Left lung (tissue), 10 donors: ENCODE measurements around the gene SLC38A8. TPM values are rescaled to one million over a fixed set of nuclear protein-coding genes. Genes with fewer than 3 reads are reported as not detected.

Experiments used
- ATAC-seq: fragments of 200-7000 bp; cut with Tn5 transposase; one replicate; pipeline ENCODE4 v1.9.1; 2020; ENCODE audit warnings: moderate library complexity
- DNase-seq, 4 donors: peaks; one replicate each; pipeline ENCODE4 v3.0.0-alpha.2; 2013 to 2020
- H3K27ac ChIP-seq, 2 donors: fragments of 200-600 bp; sonication (generic) in 1 of 2; one replicate each; pipeline versions ENCODE4 v1.5.0 to v1.8.0; 2020 to 2021
- H3K27me3 ChIP-seq, 2 donors: fragments of 200-600 bp; sonication (generic) in 1 of 2; one replicate each; pipeline versions ENCODE4 v1.5.0 to v1.8.0; 2020 to 2021
- H3K36me3 ChIP-seq, 2 donors: fragments of 200-600 bp; sonication (generic) in 1 of 2; one replicate each; pipeline versions ENCODE4 v1.5.0 to v1.8.0; 2020 to 2021
- H3K4me1 ChIP-seq, 2 donors: fragments of 200-600 bp; one replicate each; pipeline ENCODE4 v1.8.0; 2021
- H3K4me3 ChIP-seq, 2 donors: fragments of 200-600 bp; sonication (generic) in 1 of 2; one replicate each; pipeline versions ENCODE4 v1.5.0 to v1.8.0; 2020 to 2021; ENCODE audit warnings: mild to moderate bottlenecking in 1 of 2
- H3K9me3 ChIP-seq, 2 donors: fragments of 200-600 bp; sonication (generic) in 1 of 2; one replicate each; pipeline versions ENCODE4 v1.5.0 to v1.8.0; 2020 to 2021
- intact Hi-C, 2 donors: fragments of 100-400 bp; cut with DNase I; formaldehyde crosslinking; loops; one replicate each; pipeline versions ENCODE4 v1.11.2 to v1.14.2; 2022
- polyA plus RNA-seq, 6 donors: library from polyadenylated mRNA; unstranded; fragments of 120-200 nt; gene quantifications; one replicate each; pipeline ENCODE4 v1.2.1, GENCODE V29; 2013; ENCODE audit not compliant: insufficient read length in 6 of 6
- total RNA-seq, 2 donors: library from RNA; stranded (reverse); fragmentation: NEBNext Ultra II Directional; extraction: Animal tissue kit (Norgen Biotek cat#: 25700); gene quantifications; one replicate each; pipeline ENCODE4 v1.2.1, GENCODE V29; 2021
- TF ChIP-seq, protein P1 (sequence below), 2 donors: fragments of 200-600 bp; sonication (generic) in 1 of 2; IDR thresholded peaks; one replicate each; pipeline versions ENCODE4 v1.5.0 to v1.8.0; 2021; ENCODE audit warnings: antibody characterized with exemption in 2 of 2
- donor health status: DM: no; HTN: yes; CAD: no.
- donor health status: DM: no; HTN: no; CAD: no.

The SLC38A8 gene
- total and polyA plus RNA-seq, 8 donors: 0.65 TPM; not detected in 7

DNA sequence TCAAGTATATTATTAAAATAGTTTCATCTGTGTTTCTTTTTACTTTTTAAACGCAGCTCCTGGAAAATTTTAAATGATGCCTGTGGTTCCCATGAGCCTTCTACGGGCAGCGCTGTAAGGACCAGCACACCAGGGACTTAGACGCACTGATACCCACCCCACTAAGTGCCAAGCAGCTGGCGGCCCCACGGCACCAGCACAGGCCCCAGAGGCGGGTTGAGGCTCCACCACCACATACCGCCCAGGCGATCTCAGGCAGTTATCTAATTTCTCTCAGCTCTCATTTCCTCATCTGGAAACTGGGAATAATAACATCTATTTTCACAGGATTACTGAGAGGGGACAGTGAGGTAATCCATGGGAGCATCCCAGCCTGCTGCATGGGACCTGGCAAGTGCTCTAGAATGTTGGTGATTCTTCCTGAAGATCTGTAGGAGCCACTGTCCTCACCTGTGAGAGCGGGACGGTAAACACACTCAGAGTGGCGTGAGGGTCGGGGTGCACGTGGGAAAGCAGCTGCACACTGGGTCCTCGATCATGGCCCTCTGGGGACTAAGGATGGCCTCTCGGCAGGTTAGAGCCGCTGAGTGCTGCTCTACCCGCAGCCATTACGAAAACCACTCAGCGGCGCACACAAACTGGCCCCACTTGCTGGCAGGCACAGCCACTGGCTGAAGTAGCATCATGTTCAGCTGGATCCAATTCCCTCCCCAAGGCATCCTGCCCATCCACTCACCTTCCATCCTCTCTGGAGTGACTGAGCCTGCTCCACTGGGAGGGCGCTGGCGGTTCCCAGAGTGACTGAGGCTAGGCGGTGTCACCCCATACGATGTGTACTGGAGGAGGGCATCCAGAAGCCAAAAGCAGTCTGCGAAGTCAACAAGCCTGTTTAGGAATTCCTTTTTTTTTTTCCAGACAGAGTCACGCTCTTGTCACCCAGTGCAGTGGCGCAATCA lies 17.6 kb upstream of the SLC38A8 start:
- no peak for ATAC-seq
- peaks cover 0 to 97% of the 10 kb centered on the region in 2 donors for H3K36me3 ChIP-seq
- no peak overlapping the region for H3K27ac ChIP-seq
- no peak overlapping the region for H3K4me3 ChIP-seq
- no peaks in the 10 kb centered on the region for H3K9me3 ChIP-seq
- H3K4me1 ChIP-seq: peaks cover 0 to 4% of the 10 kb centered on the region in 2 donors
- DNase-seq: no peak
- H3K27me3 ChIP-seq: no peaks in the 10 kb centered on the region
- intact Hi-C loops: loop anchor here in 1 of 2 donors (5.0 kb wide), 1 partner anchor 93 kb away; the partner anchor contains the start of gene NECAB2
- TF ChIP-seq, protein P1, sequence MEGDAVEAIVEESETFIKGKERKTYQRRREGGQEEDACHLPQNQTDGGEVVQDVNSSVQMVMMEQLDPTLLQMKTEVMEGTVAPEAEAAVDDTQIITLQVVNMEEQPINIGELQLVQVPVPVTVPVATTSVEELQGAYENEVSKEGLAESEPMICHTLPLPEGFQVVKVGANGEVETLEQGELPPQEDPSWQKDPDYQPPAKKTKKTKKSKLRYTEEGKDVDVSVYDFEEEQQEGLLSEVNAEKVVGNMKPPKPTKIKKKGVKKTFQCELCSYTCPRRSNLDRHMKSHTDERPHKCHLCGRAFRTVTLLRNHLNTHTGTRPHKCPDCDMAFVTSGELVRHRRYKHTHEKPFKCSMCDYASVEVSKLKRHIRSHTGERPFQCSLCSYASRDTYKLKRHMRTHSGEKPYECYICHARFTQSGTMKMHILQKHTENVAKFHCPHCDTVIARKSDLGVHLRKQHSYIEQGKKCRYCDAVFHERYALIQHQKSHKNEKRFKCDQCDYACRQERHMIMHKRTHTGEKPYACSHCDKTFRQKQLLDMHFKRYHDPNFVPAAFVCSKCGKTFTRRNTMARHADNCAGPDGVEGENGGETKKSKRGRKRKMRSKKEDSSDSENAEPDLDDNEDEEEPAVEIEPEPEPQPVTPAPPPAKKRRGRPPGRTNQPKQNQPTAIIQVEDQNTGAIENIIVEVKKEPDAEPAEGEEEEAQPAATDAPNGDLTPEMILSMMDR (IDR thresholded peaks at IDR 0.05): no peak

DNA sequence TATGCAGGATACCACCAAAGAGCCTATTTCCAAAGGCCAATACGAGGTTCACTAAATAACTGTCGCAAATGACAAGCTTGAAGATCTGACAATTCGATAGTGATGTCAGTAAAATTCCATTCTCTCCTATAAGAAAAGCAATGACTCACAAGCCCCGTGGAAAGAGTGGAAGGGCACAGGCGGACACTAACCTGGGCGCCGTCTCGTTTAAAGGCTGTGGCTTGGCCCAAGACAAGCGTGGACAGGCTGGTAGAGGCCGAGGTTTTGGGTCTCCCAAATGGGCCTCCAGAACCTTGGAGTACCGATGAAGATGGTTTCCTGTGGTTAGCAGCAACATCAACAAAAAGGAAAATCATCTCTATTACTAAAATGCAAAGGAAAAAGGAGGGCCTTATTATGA lies 16.5 kb upstream of the SLC38A8 start:
- Histone ChIP-seq H3K9me3 (no peaks in the 10 kb centered on the region), H3K4me3 (no peak overlapping the region), H3K4me1 (peaks cover 0 to 4% of the 10 kb centered on the region in 2 donors), H3K36me3 (peaks cover 0 to 97% of the 10 kb centered on the region in 2 donors), H3K27me3 (no peaks in the 10 kb centered on the region), H3K27ac (no peak overlapping the region)
- intact Hi-C loops: no loop called here
- ATAC-seq (no peak), DNase-seq (peak in 1 of 4 donors; percentile 19)
- TF ChIP-seq, protein P1 (IDR thresholded peaks at IDR 0.05): no peak

DNA sequence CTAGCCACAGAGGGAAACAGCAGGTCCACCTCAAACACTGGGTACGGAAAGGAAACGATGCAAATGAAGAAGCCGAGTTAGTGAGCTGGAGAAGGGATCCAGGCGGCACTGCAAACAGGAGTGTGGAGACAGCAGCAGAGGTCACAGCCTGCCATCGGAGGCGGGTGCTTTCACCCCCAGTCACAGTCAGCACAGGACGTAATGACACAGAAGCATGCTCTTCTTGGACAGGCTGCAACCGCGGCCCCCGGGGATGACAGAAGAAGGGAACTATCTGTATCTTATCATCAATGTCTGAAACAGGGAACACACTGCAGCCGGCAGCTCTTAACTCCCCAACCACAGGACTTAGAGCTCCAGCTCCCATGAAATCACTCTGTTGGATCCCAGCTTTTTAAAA lies 16.1 kb upstream of the SLC38A8 start:
- intact Hi-C loops: no loop called here
- Histone ChIP-seq H3K27ac (no peak overlapping the region), H3K4me1 (peaks cover 0 to 4% of the 10 kb centered on the region in 2 donors), H3K36me3 (peaks cover 0 to 99% of the 10 kb centered on the region in 2 donors), H3K4me3 (no peak overlapping the region), H3K27me3 (no peaks in the 10 kb centered on the region), H3K9me3 (no peaks in the 10 kb centered on the region)
- ATAC-seq: no peak
- TF ChIP-seq, protein P1 (IDR thresholded peaks at IDR 0.05): no peak
- peak in 1 of 4 donors; percentile 54 for DNase-seq

DNA sequence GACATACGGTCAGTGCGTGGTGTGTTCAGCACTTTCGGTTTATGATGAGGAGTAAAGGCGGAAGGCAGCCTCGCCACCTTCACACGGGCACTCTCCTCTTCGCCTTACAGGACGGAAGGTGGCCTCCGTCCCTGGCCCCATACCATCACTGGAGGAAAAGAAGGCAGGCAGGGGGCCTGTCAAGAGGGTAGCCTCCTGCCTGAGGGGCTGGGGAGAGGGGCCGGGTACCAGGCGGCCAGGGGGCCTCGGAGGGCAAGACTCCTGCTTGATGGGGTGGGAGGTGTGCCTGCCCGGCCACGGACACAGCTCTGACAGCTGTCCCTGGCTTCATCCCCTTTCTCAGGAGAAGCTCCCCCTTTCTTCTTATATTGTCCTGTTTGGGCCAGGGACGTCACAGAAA lies 15.6 kb upstream of the SLC38A8 start:
- H3K36me3 ChIP-seq: peaks cover 0 to 100% of the 10 kb centered on the region in 2 donors
- TF ChIP-seq, protein P1 (IDR thresholded peaks at IDR 0.05): no peak
- no peak overlapping the region for H3K27ac ChIP-seq
- H3K27me3 ChIP-seq: no peaks in the 10 kb centered on the region
- ATAC-seq (no peak), DNase-seq (peak in 1 of 4 donors; percentile 60)
- no peaks in the 10 kb centered on the region for H3K9me3 ChIP-seq
- intact Hi-C loops: no loop called here
- H3K4me1 ChIP-seq: peaks cover 0 to 4% of the 10 kb centered on the region in 2 donors
- H3K4me3 ChIP-seq: no peak overlapping the region

DNA sequence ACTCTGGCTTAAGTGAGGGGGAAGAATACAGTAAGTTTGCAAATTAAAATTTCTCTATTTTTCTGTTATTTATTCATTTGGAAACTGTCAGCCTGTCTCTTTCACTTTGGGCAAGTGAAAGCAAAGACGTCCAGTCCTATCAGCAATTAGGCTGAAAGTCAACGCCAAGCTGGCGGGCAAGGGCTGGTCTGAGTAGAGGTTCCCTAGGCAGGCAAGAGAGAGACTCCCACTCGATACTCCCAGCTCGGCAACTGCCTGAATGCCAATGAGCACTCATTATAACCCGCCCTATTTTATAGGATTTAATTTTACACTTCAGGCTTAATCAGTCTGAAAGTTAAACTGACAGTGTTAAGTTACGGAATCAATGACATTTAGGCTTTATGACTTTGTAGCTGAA lies 14.3 kb upstream of the SLC38A8 start:
- Histone ChIP-seq H3K4me1 (no peaks in the 10 kb centered on the region), H3K36me3 (peaks cover 0 to 100% of the 10 kb centered on the region in 2 donors), H3K4me3 (no peak overlapping the region), H3K9me3 (no peaks in the 10 kb centered on the region), H3K27me3 (no peaks in the 10 kb centered on the region), H3K27ac (no peak overlapping the region)
- DNase-seq (peak in 1 of 4 donors; percentile 36), ATAC-seq (no peak)
- TF ChIP-seq, protein P1 (IDR thresholded peaks at IDR 0.05): no peak
- intact Hi-C loops: no loop called here
